Ishikawa (cell line): Measurements from ENCODE around the gene UBIAD1.

Experiments used
- CEBPB ChIP-seq: IDR thresholded peaks from 2 replicates; pipeline ENCODE4 v1.6.1; 2012
- RAD21 ChIP-seq: IDR thresholded peaks from 2 replicates; pipeline ENCODE4 v1.6.1; 2012; ENCODE audit warnings: low read depth
- TCF12 ChIP-seq: IDR thresholded peaks from 2 replicates; pipeline ENCODE4 v1.6.1; 2012; ENCODE audit warnings: low read depth
- YY1 ChIP-seq: IDR thresholded peaks from 2 replicates; pipeline ENCODE4 v1.6.1; 2012; ENCODE audit warnings: low read depth

DNA sequence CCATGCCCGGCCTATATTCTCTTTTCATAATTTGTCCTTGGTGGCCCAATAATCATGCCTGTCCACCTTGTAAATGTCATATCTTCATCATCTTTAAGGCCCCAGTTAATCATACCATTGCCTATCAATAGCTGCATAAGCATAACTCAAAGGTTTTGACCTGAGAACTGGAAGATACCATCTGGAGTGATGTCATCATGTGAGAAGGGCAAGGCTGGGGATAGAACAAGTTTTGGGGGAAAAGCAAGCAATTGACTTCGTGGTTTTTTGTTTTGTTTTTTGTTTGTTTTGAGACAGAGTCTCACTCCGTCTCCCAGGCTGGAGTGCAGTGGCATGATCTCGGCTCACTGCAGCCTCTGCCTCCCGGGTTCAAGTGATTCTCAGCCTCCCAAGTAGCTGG is 6.2 kb downstream of the UBIAD1 start:
- TF ChIP-seq CEBPB (no peak), RAD21 (no peak), YY1 (no peak), TCF12 (no peak)
